Stimulated activated CD4-positive, alpha-beta T cell treated with anti-CD3 and anti-CD28 coated beads, Interleukin-15, amount 100 ng/mL, for 1 hour (primary cell): ENCODE data around the gene ZC3HAV1.
A peak's percentile ranks its signal among the peaks of the same experiment; 100 is the strongest.
"Not testable (repeated sequence)": the region's sequence is repeated elsewhere in the genome, so short reads cannot be mapped to it uniquely, and the experiment has no call there.

Experiments
- DNase-seq, 2 donors: peaks; one replicate each; pipeline ENCODE4 v3.0.0-alpha.2; 2020; ENCODE audit warnings: low read depth in 1 of 2, low spot score in 1 of 2

ZC3HAV1 gene

GRCh38 chr7:139109188-139109982, at the start of gene ZC3HAV1:
ZC3HAV1 (minus strand) TSS chr7:139109720; CDS start chr7:139109331, 389 bp downstream.
- peak; percentile 67 to 75 for DNase-seq

GRCh38 chr7:139153832-139154231, 44.3 kb upstream of the ZC3HAV1 start:
- no peak for DNase-seq

GRCh38 chr7:139152149-139152548, 42.6 kb upstream of the ZC3HAV1 start:
- DNase-seq, result no peak

GRCh38 chr7:139139150-139139549, 29.6 kb upstream of the ZC3HAV1 start:
- DNase-seq, result no peak

- peak; percentile 73 to 79 for DNase-seq
Observed at GRCh38 chr7:139133335-139134139, 24.0 kb upstream of the ZC3HAV1 start.

- no peak for DNase-seq
Observed at GRCh38 chr7:139132887-139133286, 23.4 kb upstream of the ZC3HAV1 start.

GRCh38 chr7:139131601-139132041, 22.1 kb upstream of the ZC3HAV1 start:
- DNase-seq, result no peak

- DNase-seq, result not testable (repeated sequence)
Observed at GRCh38 chr7:139129814-139130213, 20.3 kb upstream of the ZC3HAV1 start.

- no peak for DNase-seq
Observed at GRCh38 chr7:139127648-139128047, 18.1 kb upstream of the ZC3HAV1 start.

GRCh38 chr7:139125657-139126056, 16.1 kb upstream of the ZC3HAV1 start:
- DNase-seq, result no peak

- DNase-seq, result not testable (repeated sequence)
Observed at GRCh38 chr7:139124995-139125394, 15.5 kb upstream of the ZC3HAV1 start.

GRCh38 chr7:139124084-139124914, 14.8 kb upstream of the ZC3HAV1 start:
- DNase-seq, result no peak

GRCh38 chr7:139119486-139119849, 9.9 kb upstream of the ZC3HAV1 start:
- DNase-seq, result no peak

GRCh38 chr7:139118805-139119485, 9.4 kb upstream of the ZC3HAV1 start:
- DNase-seq, result no peak

- DNase-seq, result no peak
Observed at GRCh38 chr7:139118234-139118804, 8.8 kb upstream of the ZC3HAV1 start.

GRCh38 chr7:139117599-139118233, 8.2 kb upstream of the ZC3HAV1 start:
- DNase-seq, result no peak

GRCh38 chr7:139116999-139117398, 7.5 kb upstream of the ZC3HAV1 start:
- no peak for DNase-seq

GRCh38 chr7:139115104-139115503, 5.6 kb upstream of the ZC3HAV1 start:
- DNase-seq, result no peak

GRCh38 chr7:139114585-139114984, 5.1 kb upstream of the ZC3HAV1 start:
- no peak for DNase-seq

GRCh38 chr7:139114018-139114417, 4.5 kb upstream of the ZC3HAV1 start:
- no peak for DNase-seq
